HK-2 (cell line): ENCODE data around the gene MANBA.

Experiments used
- DNase-seq: peaks from one replicate; pipeline ENCODE4 v3.0.0-alpha.2; 2018; ENCODE audit not compliant: unreplicated experiment

MANBA gene

GRCh38 chr4:102592256-102592655, 168.5 kb downstream of the MANBA start:
- DNase-seq = no peak

GRCh38 chr4:102589743-102590142, 171.0 kb downstream of the MANBA start:
- DNase-seq = no peak

GRCh38 chr4:102586644-102587021, 174.1 kb downstream of the MANBA start:
- no peak for DNase-seq

GRCh38 chr4:102586002-102586643, 174.6 kb downstream of the MANBA start:
- DNase-seq = no peak

GRCh38 chr4:102585329-102585728, 175.4 kb downstream of the MANBA start:
- DNase-seq = no peak

- no peak for DNase-seq
Observed at GRCh38 chr4:102584091-102584490, 176.7 kb downstream of the MANBA start.
